Head of caudate nucleus (tissue), 42 donors: ENCODE measurements around the gene SGMS1.
A peak's percentile ranks its signal among the peaks of the same experiment; 100 is the strongest.
"Not testable (repeated sequence)": the region's sequence is repeated elsewhere in the genome, so short reads cannot be mapped to it uniquely, and the experiment has no call there.

Experiments
- DNase-seq, 42 donors: peaks; one replicate each; pipeline versions ENCODE4 v3.0.0 to v3.0.0-alpha.2; 2020 to 2021; ENCODE audit warnings: mixed read lengths in 7 of 42
- intact Hi-C: fragments of 100-400 bp; cut with DNase I; formaldehyde crosslinking; loops from one replicate; pipeline ENCODE4 v1.15.0; 2022

The SGMS1 gene

GRCh38 chr10:50461834-50462233 lies 161.9 kb downstream of the SGMS1 start:
- DNase-seq = no peak
- intact Hi-C loops = no loop called here

GRCh38 chr10:50461123-50461522 lies 162.6 kb downstream of the SGMS1 start:
- intact Hi-C loops = no loop called here
- DNase-seq = no peak

DNA sequence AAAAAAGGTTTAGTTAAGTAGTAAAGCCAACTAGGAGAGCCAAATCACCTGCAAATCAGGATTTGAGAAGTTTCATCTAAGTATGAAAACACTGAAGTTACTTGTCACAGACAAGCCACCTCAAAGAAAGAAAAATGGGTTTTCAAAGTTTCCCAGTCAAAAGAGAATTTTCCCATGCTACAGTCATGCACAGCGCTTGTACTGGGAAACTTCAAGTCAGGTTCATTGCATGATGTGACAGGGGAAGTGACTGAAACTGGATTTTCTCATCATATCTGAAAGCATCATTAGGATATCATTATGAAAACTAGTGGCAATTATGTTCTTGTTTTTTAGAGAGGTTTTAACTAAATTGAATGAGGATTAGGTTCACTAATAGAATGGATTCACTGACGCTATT lies 167.0 kb downstream of the SGMS1 start:
- no peak for DNase-seq
- intact Hi-C loops = no loop called here

DNA sequence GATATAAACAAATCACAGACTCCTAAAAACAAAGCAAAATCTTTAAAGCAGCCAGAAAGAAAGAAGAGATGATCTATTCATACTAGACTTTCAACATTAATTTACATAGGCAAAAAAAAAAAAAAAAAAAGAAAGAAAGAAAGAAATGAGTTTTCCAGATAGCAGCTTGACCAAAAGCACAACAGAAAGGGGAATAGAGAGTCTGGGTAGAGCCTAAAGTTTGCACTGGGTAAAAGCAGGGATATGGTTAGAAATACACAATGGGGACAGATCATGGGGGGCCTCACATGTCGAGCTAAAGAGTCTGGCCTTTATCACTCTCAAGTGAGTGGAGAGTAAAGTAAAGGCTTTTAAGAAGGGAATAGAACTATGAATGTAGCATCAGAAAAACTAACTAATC lies 169.8 kb downstream of the SGMS1 start:
- no peak for DNase-seq
- intact Hi-C loops = no loop called here

DNA sequence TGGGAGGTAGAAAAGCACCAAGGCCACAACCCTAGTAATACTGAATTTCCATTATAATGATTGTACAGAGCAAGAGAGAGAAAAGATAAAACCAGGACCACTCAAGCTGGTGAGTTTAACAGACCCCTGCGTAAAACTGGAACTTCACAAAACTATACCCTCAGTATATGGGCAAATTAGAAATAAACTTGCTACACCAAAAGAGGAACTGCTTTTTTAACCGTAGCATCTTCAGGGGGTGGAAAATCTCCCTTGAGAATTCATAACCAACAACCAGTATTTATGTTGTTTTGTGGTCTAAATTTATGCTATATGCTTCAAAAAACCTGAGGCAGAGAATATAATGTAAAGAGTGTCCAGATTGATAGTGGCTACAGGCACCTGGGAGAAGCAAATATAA lies 171.2 kb downstream of the SGMS1 start:
- DNase-seq = no peak
- intact Hi-C loops = no loop called here

- no peak for DNase-seq
These were observed 176.1 kb downstream of the SGMS1 start for GRCh38 chr10:50447691-50448090.

GRCh38 chr10:50445777-50446176 lies 178.0 kb downstream of the SGMS1 start:
- intact Hi-C loops, DNase-seq: not testable (repeated sequence)

More at GRCh38 chr10:50447691-50448090, 176.1 kb downstream of the SGMS1 start:
- intact Hi-C loops = no loop called here

DNA sequence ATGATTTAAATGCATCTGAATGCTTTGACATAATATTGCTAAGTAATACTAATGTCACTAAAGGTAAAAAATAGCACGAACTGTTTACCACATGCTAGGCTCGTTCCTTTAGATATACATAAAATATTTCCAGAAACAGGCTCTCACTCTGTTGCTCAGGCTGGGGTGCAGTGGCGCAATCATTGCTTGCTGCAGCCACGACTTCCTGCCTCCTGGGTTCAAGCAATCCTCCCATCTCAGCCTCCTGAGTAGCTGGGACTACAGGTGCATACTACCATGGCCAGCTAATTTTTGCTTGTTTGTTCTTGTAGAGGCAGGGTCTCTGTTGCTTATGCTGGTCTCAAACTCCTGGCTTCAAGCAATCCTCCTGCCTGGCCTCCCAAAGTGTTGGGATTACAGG lies 183.3 kb downstream of the SGMS1 start:
- intact Hi-C loops = no loop called here

DNA sequence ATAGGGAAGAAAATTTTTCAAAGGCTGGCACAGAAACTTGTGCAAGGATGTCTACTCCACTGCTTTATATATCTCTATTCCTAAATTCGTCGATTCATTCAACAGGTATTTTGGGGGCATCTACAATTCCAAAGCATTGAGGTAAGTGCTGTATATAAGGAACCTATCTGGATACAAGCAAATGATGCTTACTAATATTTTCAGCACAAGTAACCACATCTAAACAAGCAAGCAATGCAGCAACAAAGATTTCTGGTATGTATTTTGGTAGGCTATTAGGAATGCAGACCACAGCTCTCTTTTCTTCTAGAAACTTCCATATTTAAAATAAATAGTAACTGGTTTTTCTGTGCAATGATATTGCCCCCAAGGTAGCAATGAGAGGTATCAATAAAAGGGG lies 183.9 kb downstream of the SGMS1 start:
- DNase-seq = no peak
- intact Hi-C loops = no loop called here

More for the DNA sequence above, 183.3 kb downstream of the SGMS1 start:
- no peak for DNase-seq

DNA sequence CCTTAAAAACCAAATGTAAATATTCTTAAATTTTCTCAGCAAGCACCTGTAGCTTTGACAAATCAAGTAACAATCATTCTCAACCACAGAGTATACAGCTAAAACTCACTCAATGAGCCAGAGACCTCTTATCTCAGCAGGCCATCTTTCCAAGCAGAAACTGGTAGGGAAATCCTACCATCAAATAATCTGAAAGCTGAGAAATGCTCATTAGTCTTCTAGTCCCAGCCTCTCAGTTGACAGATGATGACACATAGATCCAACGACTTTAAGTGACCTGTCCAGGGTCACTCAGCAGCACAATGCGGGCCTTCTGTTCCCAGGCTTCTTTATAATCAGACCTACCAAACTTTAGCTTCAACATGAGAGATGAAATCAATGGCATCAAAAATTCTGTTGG lies 184.6 kb downstream of the SGMS1 start:
- DNase-seq = no peak
- intact Hi-C loops = no loop called here

DNA sequence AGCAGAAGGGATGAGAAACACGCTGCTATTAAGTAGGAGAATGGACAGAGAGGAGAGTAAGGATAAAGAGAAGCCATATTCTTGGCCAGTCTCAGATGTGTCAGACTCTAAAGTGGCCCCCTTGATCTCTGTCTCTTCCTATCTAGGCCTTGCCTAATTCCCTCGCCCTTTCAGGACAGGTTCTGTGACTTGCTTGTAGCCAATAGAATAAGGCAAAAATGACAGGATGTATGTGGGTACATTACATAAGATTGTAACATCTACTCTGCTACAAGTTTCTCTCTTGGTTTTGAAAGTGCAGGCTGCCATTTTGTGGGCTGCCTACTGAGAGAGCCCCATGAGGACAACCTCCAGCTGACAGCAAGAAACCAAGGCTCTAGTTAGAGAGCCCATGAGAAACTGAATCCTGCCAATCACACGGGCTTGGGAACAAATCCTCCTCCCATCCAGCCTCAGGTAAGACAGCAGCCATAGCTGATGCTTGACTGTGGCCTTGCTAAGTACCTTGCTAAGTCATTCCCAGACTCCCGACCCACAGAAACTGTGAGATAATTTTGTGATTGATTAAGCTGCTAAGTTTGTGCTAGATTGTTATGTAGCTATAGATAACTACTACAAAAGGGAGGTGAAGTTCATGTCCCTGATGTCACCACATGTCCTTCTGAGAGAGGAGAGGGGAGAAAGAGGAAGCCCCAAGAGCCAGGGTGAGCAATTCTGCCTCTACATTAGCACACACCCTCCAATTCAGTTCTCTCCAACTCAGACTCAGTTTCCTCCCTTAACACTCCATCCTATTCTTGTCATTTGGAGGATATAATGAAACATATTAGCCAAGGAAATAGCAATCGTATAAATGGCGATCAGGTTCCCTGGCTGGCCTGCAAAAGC lies 185.5 kb downstream of the SGMS1 start:
- intact Hi-C loops = no loop called here
- DNase-seq = no peak

- DNase-seq = no peak
- intact Hi-C loops = no loop called here
These were observed 186.5 kb downstream of the SGMS1 start for GRCh38 chr10:50437248-50437647.

- intact Hi-C loops = no loop called here
- DNase-seq = no peak
These were observed 187.0 kb downstream of the SGMS1 start for GRCh38 chr10:50436805-50437204.

DNA sequence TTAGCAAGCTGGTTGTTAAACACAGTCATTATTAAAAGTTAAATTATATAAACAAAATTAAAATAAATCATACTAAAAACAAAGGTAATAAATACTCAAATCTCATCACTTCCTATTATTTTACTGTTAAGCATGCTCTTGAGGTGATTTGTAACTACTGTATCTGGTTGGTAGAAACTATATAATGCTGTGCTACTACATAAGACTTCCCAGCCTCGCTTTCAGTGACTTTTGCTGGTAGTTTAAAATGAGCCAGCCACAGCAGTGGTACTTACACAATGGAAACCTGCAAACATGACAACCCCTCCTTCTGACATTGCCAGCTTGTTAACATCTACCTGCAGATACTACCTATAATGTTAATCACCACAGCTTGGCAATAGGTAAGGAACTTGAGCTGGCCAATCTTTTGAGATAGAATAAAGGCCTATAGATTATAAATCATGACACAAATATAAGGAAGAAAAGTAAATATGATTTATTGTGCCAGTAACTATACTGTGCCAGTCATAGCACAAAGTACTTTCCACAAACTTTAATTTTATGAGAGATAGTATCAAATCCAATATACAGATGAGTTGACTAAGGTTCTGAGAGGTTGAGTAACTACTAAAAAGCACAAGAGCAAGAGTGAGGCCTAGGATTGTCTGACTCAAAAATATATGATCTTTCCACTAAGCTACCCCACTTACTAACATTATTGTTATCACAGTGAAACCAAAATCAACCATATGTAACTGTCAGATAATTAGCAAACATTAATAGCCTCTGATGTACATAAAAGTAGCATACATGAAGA lies 191.3 kb downstream of the SGMS1 start:
- DNase-seq = no peak
- intact Hi-C loops = no loop called here

GRCh38 chr10:50431791-50432190 lies 192.0 kb downstream of the SGMS1 start:
- intact Hi-C loops = no loop called here
- DNase-seq = no peak

DNA sequence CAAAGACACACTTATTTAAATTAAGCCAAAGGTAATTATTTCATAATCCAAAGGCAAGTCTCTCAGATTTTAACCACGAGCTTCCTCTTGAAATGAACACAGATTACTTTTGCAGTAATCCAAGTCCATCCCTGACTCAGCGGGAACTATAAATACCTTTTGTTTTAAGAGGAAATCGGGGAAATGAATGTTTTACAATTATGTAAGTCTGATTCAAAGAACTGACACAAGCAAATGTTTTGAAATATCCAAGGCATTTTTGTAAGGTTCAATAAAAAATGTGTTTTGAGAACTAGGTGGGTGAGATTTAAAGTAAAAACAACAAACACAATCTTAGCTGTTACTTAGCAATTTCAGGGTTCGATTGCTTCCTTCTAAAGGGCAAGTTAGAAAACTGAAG lies 192.6 kb downstream of the SGMS1 start:
- intact Hi-C loops = no loop called here
- no peak for DNase-seq

- DNase-seq = no peak
- intact Hi-C loops = no loop called here
These were observed 197.3 kb downstream of the SGMS1 start for GRCh38 chr10:50426485-50426884.

DNA sequence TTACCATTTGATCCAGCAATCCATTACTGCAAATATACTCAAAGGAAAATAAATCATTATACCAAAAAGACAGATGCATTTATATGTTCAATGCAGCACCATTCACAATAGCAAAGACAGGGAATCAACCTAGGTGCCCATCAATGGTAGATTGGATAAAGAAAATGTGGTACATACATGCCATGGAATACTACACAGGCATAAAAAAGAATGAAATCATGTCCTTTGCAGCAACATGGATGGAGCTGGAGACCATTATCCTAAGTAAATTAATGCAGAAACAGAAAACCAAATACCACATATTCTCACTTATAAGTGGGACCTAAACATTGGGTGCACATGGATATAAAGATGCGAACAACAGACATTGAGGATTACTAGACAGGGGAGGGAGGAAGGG lies 198.5 kb downstream of the SGMS1 start:
- intact Hi-C loops, DNase-seq: not testable (repeated sequence)

- intact Hi-C loops = no loop called here
- DNase-seq = no peak
These were observed 200.3 kb downstream of the SGMS1 start for GRCh38 chr10:50423448-50423847.

- DNase-seq = peak in 14 of 42 donors; percentile 15 to 72 (median 35)
- intact Hi-C loops = no loop called here
These were observed 201.5 kb downstream of the SGMS1 start for GRCh38 chr10:50422259-50422658.
